ENCODE data around the gene POU2AF2. TPM values are rescaled to one million over a fixed set of nuclear protein-coding genes. Genes with fewer than 3 reads are reported as not detected.

Gene POU2AF2
- polyA plus RNA-seq, 3 donors: not detected

DNA sequence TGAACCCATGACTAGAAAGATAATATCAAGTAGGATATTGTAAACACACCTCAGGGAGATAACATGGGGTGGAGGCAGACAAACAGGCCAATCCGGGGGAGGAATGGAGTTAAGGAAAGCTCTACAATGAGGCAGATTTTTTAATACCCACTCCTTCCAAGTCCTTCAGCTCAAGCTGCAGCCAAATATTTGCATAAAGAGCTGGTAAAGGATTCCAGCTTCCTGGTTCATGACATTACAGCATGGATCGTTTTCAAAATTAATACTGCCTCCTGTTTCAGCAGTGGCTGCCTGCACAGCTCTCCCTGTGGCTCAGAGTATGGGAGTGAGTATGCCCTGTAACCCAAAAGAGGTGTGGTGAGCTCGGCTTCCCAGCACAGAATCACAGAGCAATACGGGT lies 57.9 kb downstream of the POU2AF2 start:
- Mint-ChIP-seq H3K4me3 (no peak overlapping the region), H3K9me3 (peaks cover 0 to 4% (median 0%) of the 10 kb centered on the region in 7 donors), H3K4me1 (peaks cover under 1% of the 10 kb centered on the region), H3K36me3 (no peaks in the 10 kb centered on the region), H3K27ac (no peak overlapping the region), H3K27me3 (ENCODE audit: low read depth in 3 of 3) (peaks cover 23 to 52% (median 32%) of the 10 kb centered on the region in 3 donors)
- Histone ChIP-seq H3K4me1 (ENCODE audit: control insufficient read depth in 1 of 2, insufficient read depth in 2 of 2, low read length in 2 of 2) (peaks cover 3 to 9% of the 10 kb centered on the region in 2 donors), H3K27ac (ENCODE audit: low read depth in 1 of 2, low read length in 2 of 2) (no peak overlapping the region), H3K4me2 (replicated peaks; ENCODE audit: extremely low read depth, low read length, poor library complexity, severe bottlenecking) (no peak overlapping the region), H3K27me3 (ENCODE audit: control insufficient read depth in 2 of 2, insufficient read depth in 2 of 2, low read length in 2 of 2) (peaks cover 15 to 29% of the 10 kb centered on the region in 2 donors), H3K9me3 (replicated peaks in 1 of 2; ENCODE audit: control insufficient read depth in 1 of 2, insufficient read depth in 1 of 2, low read length in 2 of 2) (no peaks in the 10 kb centered on the region), H3K4me3 (replicated peaks in 1 of 3; ENCODE audit: low read depth in 2 of 3, low read length in 3 of 3) (no peak overlapping the region), H3K79me2 (ENCODE audit: insufficient read depth, low read length) (no peaks in the 10 kb centered on the region), H3K36me3 (replicated peaks in 1 of 2; ENCODE audit: control insufficient read depth in 1 of 2, insufficient read depth in 2 of 2, low read length in 2 of 2) (no peaks in the 10 kb centered on the region), H2AFZ (ENCODE audit: insufficient read depth, low read depth, low read length, poor library complexity, severe bottlenecking) (no peak overlapping the region), H3K9ac (ENCODE audit: insufficient read depth, low read length, poor library complexity, severe bottlenecking) (no peak overlapping the region), H4K20me1 (ENCODE audit: insufficient read depth, low read length) (no peaks in the 10 kb centered on the region)
- no peak for DNase-seq
- TF ChIP-seq, protein P1, sequence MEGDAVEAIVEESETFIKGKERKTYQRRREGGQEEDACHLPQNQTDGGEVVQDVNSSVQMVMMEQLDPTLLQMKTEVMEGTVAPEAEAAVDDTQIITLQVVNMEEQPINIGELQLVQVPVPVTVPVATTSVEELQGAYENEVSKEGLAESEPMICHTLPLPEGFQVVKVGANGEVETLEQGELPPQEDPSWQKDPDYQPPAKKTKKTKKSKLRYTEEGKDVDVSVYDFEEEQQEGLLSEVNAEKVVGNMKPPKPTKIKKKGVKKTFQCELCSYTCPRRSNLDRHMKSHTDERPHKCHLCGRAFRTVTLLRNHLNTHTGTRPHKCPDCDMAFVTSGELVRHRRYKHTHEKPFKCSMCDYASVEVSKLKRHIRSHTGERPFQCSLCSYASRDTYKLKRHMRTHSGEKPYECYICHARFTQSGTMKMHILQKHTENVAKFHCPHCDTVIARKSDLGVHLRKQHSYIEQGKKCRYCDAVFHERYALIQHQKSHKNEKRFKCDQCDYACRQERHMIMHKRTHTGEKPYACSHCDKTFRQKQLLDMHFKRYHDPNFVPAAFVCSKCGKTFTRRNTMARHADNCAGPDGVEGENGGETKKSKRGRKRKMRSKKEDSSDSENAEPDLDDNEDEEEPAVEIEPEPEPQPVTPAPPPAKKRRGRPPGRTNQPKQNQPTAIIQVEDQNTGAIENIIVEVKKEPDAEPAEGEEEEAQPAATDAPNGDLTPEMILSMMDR (IDR thresholded peaks at IDR 0.05): no peak
- intact Hi-C loops (cut with micrococcal nuclease): no loop called here
- WGBS (ENCODE audit: insufficient coverage): 80% methylated on average over 1 of the region's 4 CpGs

DNA sequence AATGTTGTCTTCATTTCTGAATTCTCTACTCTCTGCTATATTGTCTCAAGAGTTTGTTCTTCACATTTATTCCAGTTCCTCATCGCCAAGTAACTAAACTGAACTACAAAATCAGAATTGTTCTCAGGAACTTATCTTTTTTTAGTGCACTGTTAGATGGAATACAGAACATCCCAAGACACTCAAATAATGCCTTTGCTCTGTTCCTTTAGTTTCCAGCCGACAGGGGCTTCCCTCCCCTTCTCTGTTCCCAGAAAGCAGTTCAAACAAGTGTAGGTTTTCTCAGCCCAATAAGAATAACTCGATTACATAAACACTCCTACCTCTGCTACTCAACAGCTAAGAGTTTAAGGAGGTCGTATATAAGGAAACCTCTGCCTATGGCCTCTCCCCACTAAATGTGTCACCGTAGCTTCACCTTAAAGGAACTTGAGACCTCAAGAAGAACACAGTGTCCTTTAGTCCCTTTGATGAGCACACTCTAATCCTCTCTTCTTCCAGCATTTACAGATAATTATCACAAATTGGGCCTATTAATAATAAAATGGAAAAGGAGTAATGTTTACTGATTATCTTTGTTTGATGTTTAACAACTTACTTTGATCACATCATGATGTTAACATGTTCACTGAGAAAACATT lies 59.8 kb downstream of the POU2AF2 start:
- no peak overlapping the region for H2AFZ ChIP-seq (ENCODE audit: insufficient read depth, low read depth, low read length, poor library complexity, severe bottlenecking)
- H3K36me3 Mint-ChIP-seq: no peaks in the 10 kb centered on the region

More for the DNA sequence above, 59.8 kb downstream of the POU2AF2 start:
- Histone ChIP-seq H3K36me3 (replicated peaks in 1 of 2; ENCODE audit: control insufficient read depth in 1 of 2, insufficient read depth in 2 of 2, low read length in 2 of 2) (no peaks in the 10 kb centered on the region), H3K27ac (ENCODE audit: low read depth in 1 of 2, low read length in 2 of 2) (no peak overlapping the region), H3K27me3 (ENCODE audit: control insufficient read depth in 2 of 2, insufficient read depth in 2 of 2, low read length in 2 of 2) (peaks cover 7 to 12% of the 10 kb centered on the region in 2 donors), H3K4me1 (ENCODE audit: control insufficient read depth in 1 of 2, insufficient read depth in 2 of 2, low read length in 2 of 2) (no peaks in the 10 kb centered on the region), H3K9ac (ENCODE audit: insufficient read depth, low read length, poor library complexity, severe bottlenecking) (no peak overlapping the region), H3K79me2 (ENCODE audit: insufficient read depth, low read length) (no peaks in the 10 kb centered on the region), H3K4me3 (replicated peaks in 1 of 3; ENCODE audit: low read depth in 2 of 3, low read length in 3 of 3) (no peak overlapping the region), H4K20me1 (ENCODE audit: insufficient read depth, low read length) (no peaks in the 10 kb centered on the region), H3K9me3 (replicated peaks in 1 of 2; ENCODE audit: control insufficient read depth in 1 of 2, insufficient read depth in 1 of 2, low read length in 2 of 2) (no peaks in the 10 kb centered on the region), H3K4me2 (replicated peaks; ENCODE audit: extremely low read depth, low read length, poor library complexity, severe bottlenecking) (no peak overlapping the region)
- no peak overlapping the region for H3K27ac Mint-ChIP-seq
- peaks cover 15 to 34% (median 18%) of the 10 kb centered on the region in 3 donors for H3K27me3 Mint-ChIP-seq (ENCODE audit: low read depth in 3 of 3)
- 91% methylated on average over 4 of the region's 5 CpGs for WGBS (ENCODE audit: insufficient coverage)
- peaks cover 0 to 3% (median 0%) of the 10 kb centered on the region in 7 donors for H3K9me3 Mint-ChIP-seq
- no peak for DNase-seq
- intact Hi-C loops (cut with micrococcal nuclease): no loop called here
- no peak overlapping the region for H3K4me3 Mint-ChIP-seq
- no peaks in the 10 kb centered on the region for H3K4me1 Mint-ChIP-seq
- TF ChIP-seq, protein P1 (IDR thresholded peaks at IDR 0.05): no peak

Measured in CD14-positive monocyte (primary cell).